GM23338 (cell line): ENCODE results near the gene PALLD. TPM values are rescaled to one million over a fixed set of nuclear protein-coding genes. Genes with fewer than 3 reads are reported as not detected.

ENCODE experiments used
- ATAC-seq: fragments of 200-7000 bp; cut with Tn5 transposase; 3 replicates; pipeline ENCODE4 v1.9.1; 2020
- DNase-seq: peaks from one replicate; pipeline ENCODE4 v3.0.0-alpha.2; 2015; ENCODE audit warnings: low spot score
- H2AFZ ChIP-seq: fragments of 200-600 bp; sonication (generic); 2 replicates; pipeline ENCODE4 v1.8.0; 2016; ENCODE audit warnings: antibody characterized with exemption, mild to moderate bottlenecking, moderate library complexity
- H3F3A ChIP-seq: fragments of 200-600 bp; sonication (generic); replicated peaks from 2 replicates; pipeline ENCODE4 v1.8.0; 2017; ENCODE audit warnings: antibody characterized with exemption, mixed run types, low read depth
- H3K27ac ChIP-seq: fragments of 200-600 bp; sonication (generic); 2 replicates; pipeline ENCODE4 v1.6.1; 2016; ENCODE audit warnings: low read depth
- H3K27me3 ChIP-seq: fragments of 200-600 bp; sonication (generic); 2 replicates; pipeline ENCODE4 v1.8.0; 2016; ENCODE audit warnings: mild to moderate bottlenecking, mixed run types, moderate library complexity; ENCODE audit not compliant: insufficient read depth
- H3K36me3 ChIP-seq: fragments of 200-600 bp; sonication (generic); 2 replicates; pipeline ENCODE4 v1.8.0; 2016; ENCODE audit warnings: mild to moderate bottlenecking; ENCODE audit not compliant: insufficient read depth
- H3K4me1 ChIP-seq: fragments of 200-600 bp; sonication (generic); 2 replicates; pipeline ENCODE4 v1.8.0; 2016; ENCODE audit warnings: mild to moderate bottlenecking, moderate library complexity; ENCODE audit not compliant: insufficient read depth
- H3K4me2 ChIP-seq: fragments of 200-600 bp; sonication (generic); 2 replicates; pipeline ENCODE4 v1.7.1; 2017; ENCODE audit warnings: mixed run types
- H3K4me3 ChIP-seq: fragments of 200-600 bp; sonication (generic); 2 replicates; pipeline ENCODE4 v1.6.1; 2016; ENCODE audit warnings: mixed run types
- H3K79me2 ChIP-seq: fragments of 200-600 bp; sonication (generic); replicated peaks from 2 replicates; pipeline ENCODE4 v1.8.0; 2017; ENCODE audit warnings: mild to moderate bottlenecking; ENCODE audit not compliant: insufficient read depth
- H3K9me2 ChIP-seq: fragments of 200-600 bp; sonication (generic); 2 replicates; pipeline ENCODE4 v1.8.0; 2017; ENCODE audit not compliant: insufficient read depth
- H4K20me1 ChIP-seq: fragments of 200-600 bp; sonication (generic); replicated peaks from 2 replicates; pipeline ENCODE4 v1.8.0; 2017; ENCODE audit warnings: mild to moderate bottlenecking; ENCODE audit not compliant: insufficient read depth
- H3K27ac Mint-ChIP-seq: 2 replicates; pipeline ENCODE4 v1.8.0; 2020; ENCODE audit warnings: inconsistent platforms, mild to moderate bottlenecking, moderate library complexity, mixed read lengths
- H3K27me3 Mint-ChIP-seq: 3 replicates; pipeline ENCODE4 v1.8.0; 2022; ENCODE audit warnings: low read depth, mild to moderate bottlenecking, moderate library complexity, mixed read lengths, inconsistent platforms; ENCODE audit not compliant: insufficient read depth, poor library complexity
- H3K36me3 Mint-ChIP-seq: 3 replicates; pipeline ENCODE4 v1.8.0; 2021; ENCODE audit warnings: low read depth, mild to moderate bottlenecking, inconsistent platforms, moderate library complexity, mixed read lengths
- H3K4me1 Mint-ChIP-seq: 3 replicates; pipeline ENCODE4 v1.8.0; 2020; ENCODE audit warnings: mild to moderate bottlenecking, inconsistent platforms, mixed read lengths
- H3K4me3 Mint-ChIP-seq: 3 replicates; pipeline ENCODE4 v1.8.0; 2021; ENCODE audit warnings: moderate library complexity, mild to moderate bottlenecking, inconsistent platforms, mixed read lengths
- H3K9me3 Mint-ChIP-seq: 3 replicates; pipeline ENCODE4 v1.8.0; 2020; ENCODE audit warnings: moderate library complexity, mild to moderate bottlenecking, inconsistent platforms, mixed read lengths
- CTCF ChIP-seq, 2 experiments: fragments of 200-600 bp in 1 of 2; sonication (generic) in 1 of 2; conservative IDR thresholded peaks; 2 replicates each; pipeline versions ENCODE4 v1.5.1 to v1.6.1; 2016 to 2017; ENCODE audit warnings: antibody characterized with exemption in 2 of 2, low read depth in 2 of 2, mild to moderate bottlenecking in 2 of 2, moderate library complexity in 1 of 2
- ETS1 ChIP-seq: IDR thresholded peaks from 2 replicates; pipeline ENCODE4 v1.6.1; 2016; ENCODE audit warnings: antibody characterized with exemption
- EZH2 ChIP-seq: fragments of 200-600 bp; sonication (generic); IDR thresholded peaks from one replicate; pipeline ENCODE4 v1.8.0; 2017; ENCODE audit warnings: antibody characterized with exemption, mild to moderate bottlenecking, low read depth; ENCODE audit not compliant: unreplicated experiment
- EZH2phosphoT487 ChIP-seq: fragments of 200-600 bp; sonication (generic); IDR thresholded peaks from one replicate; pipeline ENCODE4 v1.8.1; 2018; ENCODE audit warnings: antibody characterized with exemption; ENCODE audit not compliant: unreplicated experiment
- POLR2AphosphoS5 ChIP-seq: IDR thresholded peaks from 2 replicates; pipeline ENCODE4 v1.6.1; 2016; ENCODE audit warnings: antibody characterized with exemption, low read depth
- STAT1 ChIP-seq: IDR thresholded peaks from one replicate; pipeline ENCODE4 v1.6.1; 2016; ENCODE audit warnings: antibody characterized with exemption; ENCODE audit not compliant: unreplicated experiment
- ZNF114 ChIP-seq: fragments of 250-450 bp; sonication (Bioruptor Pico); IDR thresholded peaks from 2 replicates; pipeline ENCODE4 v1.5.0; 2020; ENCODE audit warnings: mild to moderate bottlenecking, moderate library complexity
- ZNF462 ChIP-seq: fragments of 250-450 bp; sonication (Bioruptor Pico); IDR thresholded peaks from 2 replicates; pipeline ENCODE4 v1.5.0; 2020; ENCODE audit warnings: mild to moderate bottlenecking, moderate library complexity
- polyA plus RNA-seq: library from polyadenylated mRNA; unstranded; fragments of >200 nt; fragmentation: Nextera tagmentation; extraction: Ambion mirVana; gene quantifications from 2 replicates; pipeline ENCODE4 v1.2.1, GENCODE V29; 2016
- total RNA-seq: library from RNA; depleted of rRNA; stranded (reverse); fragments of >200 nt; shearing (Covaris generic); gene quantifications from 2 replicates; pipeline ENCODE4 v1.2.3, GENCODE V29; 2014

PALLD gene
- total and polyA plus RNA-seq, 2 experiments from 2014 or later: 13.1 to 30.2 TPM

GRCh38 chr4:168857009-168857408, 360.2 kb downstream of the PALLD start:
- TF ChIP-seq ZNF114 (CRISPR knock-in tag) (no peak), STAT1 (no peak), CTCF (conservative IDR thresholded peaks at IDR 0.05; ENCODE audit: low read depth in 2 of 2) (peak in 1 of 2 experiments; percentile 30; a peak in 2 of 4 replicates)
- no peak for DNase-seq
- Histone ChIP-seq H3K4me3 (no peak overlapping the region), H3K9me2 (peaks cover 3% of the 10 kb centered on the region; the same call in 1 of the 2 replicates), H3K4me1 (peaks cover 4% of the 10 kb centered on the region; the same call in 1 of the 2 replicates), H3K36me3 (no peaks in the 10 kb centered on the region), H3F3A (no peaks in the 10 kb centered on the region), H3K27ac (no peak overlapping the region), H4K20me1 (no peaks in the 10 kb centered on the region), H2AFZ (no peak overlapping the region), H3K27me3 (no peaks in the 10 kb centered on the region), H3K79me2 (no peaks in the 10 kb centered on the region), H3K4me2 (no peak overlapping the region)
- H3K4me3 Mint-ChIP-seq: no peak overlapping the region
- H3K27ac Mint-ChIP-seq: peak overlapping the region; percentile 68; the same call in 1 of the 2 replicates
- no peak for ATAC-seq
- no peaks in the 10 kb centered on the region for H3K9me3 Mint-ChIP-seq
- peaks cover 17% of the 10 kb centered on the region for H3K4me1 Mint-ChIP-seq
- H3K27me3 Mint-ChIP-seq: peaks cover 8% of the 10 kb centered on the region
- peaks cover 11% of the 10 kb centered on the region; the same call in 2 of the 3 replicates for H3K36me3 Mint-ChIP-seq

- no peak overlapping the region for H3K4me3 ChIP-seq
- peaks cover 3% of the 10 kb centered on the region; the same call in 1 of the 2 replicates for H3K9me2 ChIP-seq
- DNase-seq (no peak), ATAC-seq (no peak)
- H3K4me3 Mint-ChIP-seq: no peak overlapping the region
- H3F3A ChIP-seq: no peaks in the 10 kb centered on the region
- no peaks in the 10 kb centered on the region for H3K27me3 ChIP-seq
- H3K27ac Mint-ChIP-seq: peak overlapping the region; percentile 68; the same call in 1 of the 2 replicates
- no peaks in the 10 kb centered on the region for H3K36me3 ChIP-seq
- no peak overlapping the region for H2AFZ ChIP-seq
- H3K36me3 Mint-ChIP-seq: peaks cover 11% of the 10 kb centered on the region; the same call in 2 of the 3 replicates
- H3K4me1 Mint-ChIP-seq: peaks cover 18% of the 10 kb centered on the region
- H3K27me3 Mint-ChIP-seq: peaks cover 8% of the 10 kb centered on the region
- H3K4me1 ChIP-seq: peaks cover 4% of the 10 kb centered on the region; the same call in 1 of the 2 replicates
- H3K79me2 ChIP-seq: no peaks in the 10 kb centered on the region
- H3K27ac ChIP-seq: no peak overlapping the region
- H4K20me1 ChIP-seq: no peaks in the 10 kb centered on the region
- no peak overlapping the region for H3K4me2 ChIP-seq
- no peaks in the 10 kb centered on the region for H3K9me3 Mint-ChIP-seq
- no peak for TF ChIP-seq EZH2phosphoT487
- no peak for TF ChIP-seq CTCF (conservative IDR thresholded peaks at IDR 0.05; ENCODE audit: low read depth in 2 of 2)
- TF ChIP-seq EZH2: no peak
- no peak for TF ChIP-seq POLR2AphosphoS5
- TF ChIP-seq ETS1: no peak
- TF ChIP-seq STAT1: no peak
- TF ChIP-seq ZNF462 (CRISPR knock-in tag): no peak
These were observed 360.9 kb downstream of the PALLD start for GRCh38 chr4:168857546-168858314.
